GM18505 (cell line): ENCODE measurements around the gene ALDOB.
A peak's percentile ranks its signal among the peaks of the same experiment; 100 is the strongest.

Source experiments
- ATAC-seq: cut with Tn5 transposase; IDR thresholded peaks from one replicate; pipeline ENCODE4 v1.9.1; 2021; ENCODE audit not compliant: unreplicated experiment
- POLR2A ChIP-seq: IDR thresholded peaks from 4 replicates; pipeline ENCODE4 v1.6.1; 2011; ENCODE audit warnings: borderline replicate concordance; ENCODE audit not compliant: insufficient read depth, insufficient read length; ENCODE audit errors: extremely low read depth

Gene ALDOB

DNA sequence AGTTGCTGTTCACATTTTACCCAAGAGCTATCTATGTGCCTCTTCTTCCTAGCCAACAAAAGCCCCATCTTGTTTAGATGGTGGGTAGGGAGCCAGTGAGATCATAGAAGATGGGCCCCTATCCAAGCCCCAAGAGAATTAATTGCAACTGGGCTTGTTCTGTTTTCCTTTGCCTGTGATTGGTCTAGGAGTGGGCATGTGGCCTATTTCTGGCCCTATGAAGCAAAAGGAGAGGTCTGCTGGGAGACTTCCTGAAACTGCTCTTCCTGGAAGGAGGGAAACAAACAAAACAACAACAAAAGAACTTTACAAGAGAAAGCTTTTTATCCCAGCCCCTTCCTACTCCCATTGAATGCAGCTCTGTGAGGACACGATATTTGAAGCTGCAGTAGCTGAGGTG lies 32.5 kb upstream of the ALDOB start:
- ATAC-seq = no peak
- TF ChIP-seq POLR2A = no peak

DNA sequence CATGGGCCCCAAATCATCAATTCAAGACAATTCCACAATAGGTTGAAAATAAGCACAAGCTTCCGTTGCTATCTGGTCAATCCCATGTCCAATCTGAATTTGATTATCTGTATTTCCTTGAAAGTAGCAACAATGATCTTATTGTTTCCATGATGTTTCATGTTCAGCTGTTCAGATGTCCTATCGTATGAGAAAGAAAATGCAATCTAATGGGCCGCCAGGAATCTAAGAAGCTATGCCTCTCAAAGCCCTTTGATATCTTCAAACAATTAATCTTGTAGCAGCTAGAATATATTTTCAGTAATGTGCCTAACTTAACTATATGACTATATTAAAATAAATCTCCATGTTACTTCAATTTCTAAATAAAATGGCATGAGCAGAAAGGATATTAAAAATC lies 32.1 kb upstream of the ALDOB start:
- no peak for TF ChIP-seq POLR2A
- ATAC-seq = no peak

- no peak for ATAC-seq
- no peak for TF ChIP-seq POLR2A
Observed at GRCh38 chr9:101466863-101467262, 31.3 kb upstream of the ALDOB start.

DNA sequence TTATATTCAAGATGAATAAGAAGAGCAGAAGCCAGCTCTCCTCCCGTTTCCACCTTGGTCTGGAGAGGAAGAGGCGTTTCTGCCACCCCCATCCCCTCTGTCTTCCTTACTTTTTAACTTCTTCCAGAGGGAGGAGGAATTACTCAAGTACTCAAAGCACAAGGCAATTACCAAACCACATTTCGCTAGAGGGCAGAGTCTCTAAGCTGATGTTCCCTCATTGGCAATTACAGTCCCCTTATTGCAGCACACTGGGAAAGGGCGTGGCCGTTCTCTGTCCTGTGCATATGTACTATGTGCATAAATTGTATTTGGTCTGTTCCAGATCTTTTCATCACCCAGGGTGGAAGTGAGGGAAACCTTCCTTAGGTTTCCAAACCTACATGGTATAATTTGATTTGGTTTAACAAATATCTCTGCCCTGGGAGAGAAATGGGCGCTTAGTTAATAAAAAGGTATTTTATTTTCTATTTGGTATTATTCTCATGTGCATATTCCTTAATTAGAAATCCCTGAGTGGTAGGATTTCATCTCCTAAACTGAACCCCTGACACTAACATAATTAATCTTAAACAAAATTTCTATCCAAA lies 29.8 kb upstream of the ALDOB start:
- ATAC-seq = no peak
- TF ChIP-seq POLR2A = no peak

DNA sequence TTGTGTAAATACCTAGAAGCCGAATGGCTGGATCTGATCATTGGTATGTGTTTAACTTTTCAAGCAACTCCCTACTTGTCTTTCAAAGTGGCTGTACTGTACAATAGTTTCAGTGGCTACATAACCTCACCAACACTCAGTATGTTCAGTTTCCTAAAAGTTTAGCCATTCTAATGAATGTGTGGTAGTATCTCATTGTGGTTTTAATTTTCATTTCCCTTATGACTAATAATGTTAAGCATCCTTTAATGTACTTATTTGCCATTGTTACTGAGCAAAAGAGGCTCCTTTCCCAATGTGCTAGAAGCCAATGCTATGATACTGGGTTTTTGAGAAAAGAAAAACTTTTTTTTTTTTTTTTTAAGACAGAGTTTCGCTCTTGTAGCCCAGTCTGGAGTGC lies 27.8 kb upstream of the ALDOB start:
- TF ChIP-seq POLR2A = no peak
- ATAC-seq = no peak

- ATAC-seq = no peak
- no peak for TF ChIP-seq POLR2A
Observed at GRCh38 chr9:101462558-101462957, 27.0 kb upstream of the ALDOB start.

DNA sequence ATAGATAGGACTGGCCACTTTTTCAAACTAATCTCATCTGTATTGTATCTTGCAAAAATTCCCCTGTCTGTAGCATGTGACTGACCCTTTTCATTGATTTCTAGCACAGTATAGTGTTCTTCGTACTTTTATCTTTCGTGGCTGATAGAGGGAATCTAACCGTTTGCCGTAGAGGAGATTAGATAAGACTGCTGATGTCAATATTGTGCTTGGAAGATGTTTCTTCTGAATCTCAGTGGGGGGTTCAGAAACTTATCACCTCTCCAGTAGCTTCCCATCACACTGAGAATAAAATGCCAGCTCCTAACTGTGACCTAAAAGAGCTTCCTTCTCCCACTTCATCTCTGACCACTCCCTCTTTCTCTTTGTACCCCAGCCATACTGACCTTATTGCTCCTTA lies 25.4 kb upstream of the ALDOB start:
- no peak for ATAC-seq
- TF ChIP-seq POLR2A = no peak

GRCh38 chr9:101458963-101459631 lies 23.5 kb upstream of the ALDOB start:
- TF ChIP-seq POLR2A = no peak
- peak; percentile 96 for ATAC-seq

GRCh38 chr9:101457003-101457402 lies 21.4 kb upstream of the ALDOB start:
- no peak for TF ChIP-seq POLR2A
- no peak for ATAC-seq

- no peak for ATAC-seq
- no peak for TF ChIP-seq POLR2A
Observed at GRCh38 chr9:101455656-101456240, 20.2 kb upstream of the ALDOB start.

- no peak for ATAC-seq
- TF ChIP-seq POLR2A = no peak
Observed at GRCh38 chr9:101453776-101454570, 18.4 kb upstream of the ALDOB start.

GRCh38 chr9:101451498-101451897 lies 15.9 kb upstream of the ALDOB start:
- TF ChIP-seq POLR2A = no peak
- ATAC-seq = no peak

DNA sequence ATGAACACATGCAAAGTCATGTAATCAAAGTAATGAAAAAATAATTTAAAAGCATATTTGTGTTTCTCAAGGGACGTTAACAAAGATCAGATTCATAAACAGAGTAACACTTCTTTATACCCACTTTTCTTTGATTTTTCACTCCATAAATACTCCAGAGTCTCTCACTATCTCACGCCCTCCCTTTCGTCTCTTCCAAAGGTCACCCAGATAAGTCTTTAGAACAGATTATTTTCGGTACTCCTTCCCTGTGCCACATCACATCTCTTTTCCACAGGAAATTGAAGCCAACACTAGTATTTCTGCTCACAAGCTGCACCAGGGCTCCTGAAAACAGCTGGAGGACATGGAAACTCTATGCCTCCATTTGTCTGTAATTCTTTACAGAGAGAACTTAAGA lies 15.4 kb upstream of the ALDOB start:
- no peak for TF ChIP-seq POLR2A
- ATAC-seq = no peak
